Fibroblast of mammary gland (primary cell): ENCODE data around the gene PLAGL1.

Experiments used
- DNase-seq: peaks from one replicate; pipeline ENCODE4 v3.0.0-alpha.2; 2010; ENCODE audit warnings: low read depth
- H3K4me3 ChIP-seq: 2 replicates; pipeline ENCODE4 v1.5.1; 2011; ENCODE audit warnings: low read depth, mild to moderate bottlenecking, low read length, moderate library complexity; ENCODE audit not compliant: control insufficient read depth
- CTCF ChIP-seq: conservative IDR thresholded peaks from 2 replicates; pipeline ENCODE4 v1.5.1; 2011; ENCODE audit warnings: low read depth, low read length, inconsistent platforms; ENCODE audit not compliant: control insufficient read depth, insufficient read depth

The PLAGL1 gene

GRCh38 chr6:143939364-143939763 is 68.7 kb downstream of the PLAGL1 start:
- no peak for DNase-seq
- TF ChIP-seq CTCF: no peak
- no peak overlapping the region for H3K4me3 ChIP-seq

GRCh38 chr6:143937668-143937970 is 70.4 kb downstream of the PLAGL1 start:
- DNase-seq: no peak
- H3K4me3 ChIP-seq: no peak overlapping the region
- no peak for TF ChIP-seq CTCF

- no peak for DNase-seq
- TF ChIP-seq CTCF: no peak
Observed at GRCh38 chr6:143936778-143937667, 71.0 kb downstream of the PLAGL1 start.

DNA sequence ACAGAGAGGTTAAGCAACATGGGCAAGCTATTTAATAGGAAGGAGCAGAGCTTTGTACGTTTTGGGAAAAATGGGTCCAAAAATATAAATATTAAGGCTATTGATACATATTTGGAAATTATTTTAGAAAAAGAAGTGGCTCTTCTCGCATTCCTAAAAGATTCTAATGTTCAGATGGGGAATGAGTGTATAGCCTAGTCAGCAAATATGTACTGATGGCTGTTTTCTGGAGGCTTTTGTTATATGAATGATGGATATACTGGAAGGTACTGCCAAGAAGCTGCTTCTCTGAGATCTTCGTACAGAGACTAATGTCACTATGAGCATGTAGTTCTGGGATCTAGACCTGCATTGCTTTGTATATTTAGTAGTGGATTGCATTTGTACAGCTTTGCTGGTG is 71.7 kb downstream of the PLAGL1 start:
- DNase-seq: no peak
- no peak for TF ChIP-seq CTCF
- no peak overlapping the region for H3K4me3 ChIP-seq

More at GRCh38 chr6:143936778-143937667, 71.0 kb downstream of the PLAGL1 start:
- no peak overlapping the region for H3K4me3 ChIP-seq

DNA sequence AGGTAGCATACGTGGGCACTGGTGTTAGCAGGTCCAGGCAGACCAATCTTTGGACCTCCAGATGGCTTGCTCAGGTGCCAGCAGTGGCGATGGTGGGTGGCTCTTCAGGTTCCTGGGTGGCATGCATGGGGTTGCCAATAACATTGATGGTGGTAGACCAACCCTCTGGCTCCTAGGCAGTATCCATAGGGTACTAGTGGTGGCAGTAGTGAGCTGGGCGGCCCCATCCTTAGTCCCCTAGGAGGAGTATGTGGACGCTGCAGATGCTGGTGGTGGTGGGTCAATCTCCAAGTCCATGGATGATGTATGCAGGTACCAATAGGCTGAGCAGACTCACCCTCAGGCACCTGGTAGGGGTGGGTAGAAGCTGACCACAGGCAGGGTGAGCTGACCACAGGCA is 73.2 kb downstream of the PLAGL1 start:
- H3K4me3 ChIP-seq: no peak overlapping the region
- no peak for TF ChIP-seq CTCF
- no peak for DNase-seq

DNA sequence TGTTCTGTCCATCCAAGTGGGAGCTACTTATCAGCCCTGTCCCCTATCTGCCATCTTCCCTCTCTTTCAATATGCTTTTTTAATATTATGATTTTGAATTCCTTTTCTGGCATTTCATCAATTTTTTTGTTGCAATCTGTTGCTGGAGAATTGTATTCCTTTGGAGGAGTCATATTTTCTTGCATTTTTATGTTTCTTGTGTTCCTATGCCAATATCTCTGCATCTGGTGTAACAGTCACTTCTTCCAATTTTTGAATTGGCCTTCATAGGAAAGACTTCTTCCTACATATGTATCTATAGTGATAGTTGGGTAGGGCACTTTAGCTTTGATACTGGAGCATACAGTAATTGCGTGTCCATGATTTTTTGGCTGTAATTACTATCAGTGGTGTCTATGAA is 73.7 kb downstream of the PLAGL1 start:
- no peak for DNase-seq
- H3K4me3 ChIP-seq: no peak overlapping the region
- no peak for TF ChIP-seq CTCF
